Adrenal gland (tissue), 5 donors: ENCODE results near the gene TFCP2L1.

Experiments used
- CTCF ChIP-seq, 6 experiments: fragments of 450-650 bp in 4 of 6; fragments of 200-600 bp in 2 of 6; sonication (generic) in 1 of 6; IDR thresholded peaks; 1 replicate in 5 of 6; 2 replicates in 1 of 6; pipeline versions ENCODE4 v1.5.1 to v1.8.0; 2016 to 2021; ENCODE audit warnings: antibody characterized with exemption in 6 of 6, mild to moderate bottlenecking in 2 of 6, moderate library complexity in 1 of 6
- POLR2A ChIP-seq, 2 donors: fragments of 450-650 bp; IDR thresholded peaks; one replicate each; pipeline ENCODE4 v1.6.1; 2017; ENCODE audit warnings: antibody characterized with exemption in 2 of 2, mild to moderate bottlenecking in 2 of 2, moderate library complexity in 1 of 2
- donor health status: DM: no; HTN: no; CAD: no.

GRCh38 chr2:121256720-121257479 lies 28.1 kb downstream of the TFCP2L1 start:
- TF ChIP-seq POLR2A (IDR thresholded peaks at IDR 0.05) (no peak), CTCF (IDR thresholded peaks at IDR 0.05) (no peak)
